Endothelial cell of umbilical vein (primary cell): ENCODE data around the gene MARF1. TPM values are rescaled to one million over a fixed set of nuclear protein-coding genes. Genes with fewer than 3 reads are reported as not detected.

ENCODE experiments used
- BruUV-seq: library from RNA; stranded (reverse); fragments of 400-500 nt; replicated peaks from 2 replicates; lab custom pipeline; 2021; lab: Mats Ljungman, UMichigan
- CTCF ChIA-PET: fragments of 300-600, 350-600 bp; sonication (Branson Sonifier 250); formaldehyde crosslinking; loops from one replicate; lab custom pipeline; 2021; ENCODE audit warnings: antibody characterized with exemption, inconsistent platforms; lab: Charles Lee
- POLR2A ChIA-PET: fragments of 300-600, 350-600 bp; sonication (Branson Sonifier 250); formaldehyde crosslinking; loops from one replicate; lab custom pipeline; 2021; ENCODE audit warnings: antibody characterized with exemption, inconsistent platforms; lab: Charles Lee
- DNase-seq: peaks from one replicate; pipeline ENCODE4 v3.0.0-alpha.2; 2011; ENCODE audit warnings: low read depth, low spot score
- FAIRE-seq: peaks from 2 replicates; lab custom pipeline; 2011; peaks lifted over from hg19 to GRCh38; lab: Jason Lieb, UNC
- H2AFZ ChIP-seq: 2 replicates; pipeline ENCODE4 v1.6.0; 2012; ENCODE audit warnings: low read depth, low read length, control low read depth, inconsistent platforms
- H3K27ac ChIP-seq: 2 replicates; pipeline ENCODE4 v1.5.1; 2011; ENCODE audit warnings: low read depth, mild to moderate bottlenecking, control low read depth, low read length, moderate library complexity; ENCODE audit not compliant: insufficient read depth
- H3K27me3 ChIP-seq, 2 experiments: 2 replicates each; pipeline versions ENCODE4 v1.6.0 to v1.6.1; 2011; ENCODE audit warnings: low read length in 2 of 2, mixed read lengths in 1 of 2; ENCODE audit not compliant: control insufficient read depth in 2 of 2, insufficient read depth in 2 of 2
- H3K36me3 ChIP-seq, 2 experiments: 2 replicates in 1 of 2; 3 replicates in 1 of 2; pipeline ENCODE4 v1.5.1; 2011; ENCODE audit warnings: low read length in 2 of 2, mild to moderate bottlenecking in 1 of 2, moderate library complexity in 1 of 2; ENCODE audit not compliant: control insufficient read depth in 2 of 2, insufficient read depth in 2 of 2; ENCODE audit errors: extremely low read depth in 1 of 2
- H3K4me1 ChIP-seq: 3 replicates; pipeline ENCODE4 v1.5.1; 2011; ENCODE audit warnings: mild to moderate bottlenecking, low read length; ENCODE audit not compliant: control insufficient read depth, insufficient read depth; ENCODE audit errors: extremely low read depth
- H3K4me2 ChIP-seq: 2 replicates; pipeline ENCODE4 v1.6.1; 2011; ENCODE audit warnings: low read length, control low read depth, mixed read lengths; ENCODE audit not compliant: insufficient read depth
- H3K4me3 ChIP-seq, 3 experiments: fragments of 200-600 bp in 1 of 3; sonication (generic), shearing (Covaris generic) in 1 of 3; replicated peaks in 1 of 3; 2 replicates each; pipeline ENCODE4 v1.5.1; 2011 to 2016; ENCODE audit warnings: control low read depth in 3 of 3, low read length in 3 of 3, mild to moderate bottlenecking in 2 of 3, inconsistent platforms in 1 of 3, low read depth in 1 of 3, moderate library complexity in 1 of 3; ENCODE audit not compliant: insufficient read depth in 1 of 3
- H3K79me2 ChIP-seq: 2 replicates; pipeline ENCODE4 v1.6.0; 2012; ENCODE audit warnings: low read length, inconsistent platforms; ENCODE audit not compliant: control insufficient read depth, insufficient read depth
- H3K9ac ChIP-seq: replicated peaks from 2 replicates; pipeline ENCODE3; 2011; ENCODE audit warnings: low read length, control low read depth; ENCODE audit not compliant: insufficient read depth; ENCODE audit errors: extremely low read depth
- H3K9me1 ChIP-seq: replicated peaks from 3 replicates; pipeline ENCODE4 v1.6.0; 2011; ENCODE audit warnings: mild to moderate bottlenecking, low read length; ENCODE audit not compliant: control insufficient read depth, insufficient read depth; ENCODE audit errors: extremely low read depth
- H3K9me3 ChIP-seq: replicated peaks from 2 replicates; pipeline ENCODE4 v1.5.1; 2012; ENCODE audit warnings: low read length, inconsistent platforms; ENCODE audit not compliant: control insufficient read depth, insufficient read depth
- H4K20me1 ChIP-seq: replicated peaks from 2 replicates; pipeline ENCODE3; 2011; ENCODE audit warnings: mild to moderate bottlenecking, low read length; ENCODE audit not compliant: control insufficient read depth, insufficient read depth; ENCODE audit errors: extremely low read depth
- EZH2 ChIP-seq: IDR thresholded peaks from 2 replicates; pipeline ENCODE4 v1.6.1; 2012; ENCODE audit warnings: borderline replicate concordance, low read depth, mild to moderate bottlenecking, moderate library complexity, low read length, inconsistent platforms; ENCODE audit not compliant: severe bottlenecking
- FOS ChIP-seq: IDR thresholded peaks from 2 replicates; pipeline ENCODE4 v1.6.1; 2011; ENCODE audit warnings: mild to moderate bottlenecking, low read length, moderate library complexity, borderline replicate concordance; ENCODE audit not compliant: insufficient read depth
- GATA2 ChIP-seq: IDR thresholded peaks from 2 replicates; pipeline ENCODE4 v1.7.0; 2011; ENCODE audit warnings: low read depth, mild to moderate bottlenecking, moderate library complexity, mixed read lengths, low read length; ENCODE audit not compliant: insufficient read length, insufficient read depth
- JUN ChIP-seq: IDR thresholded peaks from 2 replicates; pipeline ENCODE4 v1.6.1; 2011; ENCODE audit warnings: borderline replicate concordance, low read depth; ENCODE audit not compliant: insufficient read length, insufficient read depth
- MAX ChIP-seq: IDR thresholded peaks from 2 replicates; pipeline ENCODE4 v1.6.1; 2011; ENCODE audit not compliant: insufficient read depth, insufficient read length
- MYC ChIP-seq: IDR thresholded peaks from one replicate; pipeline ENCODE4 v1.6.1; 2011; ENCODE audit warnings: mild to moderate bottlenecking, low read depth, low read length
- POLR2A ChIP-seq: IDR thresholded peaks from 2 replicates; pipeline ENCODE4 v1.6.1; 2012; ENCODE audit warnings: low read depth, mild to moderate bottlenecking, control low read depth, low read length
- POLR2AphosphoS5 ChIP-seq: IDR thresholded peaks from 2 replicates; pipeline ENCODE4 v1.6.1; 2012; ENCODE audit warnings: low read depth, mild to moderate bottlenecking, control low read depth, low read length, moderate library complexity; ENCODE audit not compliant: insufficient read depth
- dilution Hi-C: fragments of 300-500 bp; cut with MboI; formaldehyde crosslinking; loops from one replicate; pipeline ENCODE4 v1.15.0; 2019; ENCODE audit warnings: low sequenced_read_pairs; ENCODE audit not compliant: extremely low pct_ligation_motif_present
- intact Hi-C: fragments of 100-400 bp; cut with micrococcal nuclease; formaldehyde crosslinking; loops from one replicate; pipeline ENCODE4 v1.10.0; 2022
- polyA plus RNA-seq, 4 experiments: library from polyadenylated mRNA; depleted of rRNA in 3 of 4; stranded (reverse) in 3 of 4; unstranded in 1 of 4; fragments of >200 nt; gene quantifications; 2 replicates each; pipeline versions ENCODE4 v1.2.1 to v1.2.3, GENCODE V29; 2011 to 2012; ENCODE audit warnings: missing spikeins in 1 of 4
- total RNA-seq: library from RNA; stranded (reverse); gene quantifications from 2 replicates; pipeline ENCODE4 v1.2.3, GENCODE V29; 2021
- TF ChIP-seq, protein P1 (sequence below), 2 donors: IDR thresholded peaks; 1 replicate in 1 of 2; 2 replicates in 1 of 2; pipeline ENCODE4 v1.5.1; 2011; ENCODE audit warnings: low read length in 2 of 2, mild to moderate bottlenecking in 2 of 2, moderate library complexity in 2 of 2, control low read depth in 1 of 2, inconsistent platforms in 1 of 2, low read depth in 1 of 2; ENCODE audit not compliant: insufficient read depth in 1 of 2; ENCODE audit errors: extremely low read depth in 1 of 2

The MARF1 gene
- total and polyA plus RNA-seq, 2 donors (not counting 3 experiments of a cell fraction or from before 2014, with no cell fraction given): 14.6 to 58.5 TPM

DNA sequence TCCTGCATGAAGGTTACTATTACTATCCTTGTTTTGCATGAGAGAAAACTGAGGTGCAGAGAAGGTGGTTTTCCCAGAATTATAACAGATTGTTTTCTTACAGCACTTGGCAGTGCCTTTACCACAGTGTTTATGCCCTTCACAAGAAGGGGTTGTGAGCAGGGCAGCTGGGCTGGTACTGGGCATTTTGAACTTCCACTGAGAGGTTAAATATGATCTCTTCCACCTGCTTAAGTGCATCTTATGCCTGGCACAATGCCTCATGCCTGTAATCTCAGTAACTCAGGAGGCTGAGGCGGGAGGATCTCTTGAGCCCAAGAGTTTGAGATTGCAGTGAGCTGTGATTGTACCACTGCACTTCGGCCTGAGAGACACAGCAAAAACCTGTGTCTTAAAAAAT, 43.3 kb upstream of the MARF1 start:
- H3K36me3 ChIP-seq: peaks cover 12 to 22% of the 10 kb centered on the region in 2 experiments
- BruUV-seq: no TSS peak
- intact Hi-C loops: no loop called here
- POLR2A ChIA-PET: no interaction called here
- no peaks in the 10 kb centered on the region for H3K27me3 ChIP-seq
- no peak overlapping the region for H3K27ac ChIP-seq
- no peak overlapping the region for H3K4me3 ChIP-seq
- peaks cover 9% of the 10 kb centered on the region for H3K79me2 ChIP-seq
- TF ChIP-seq, protein P1, sequence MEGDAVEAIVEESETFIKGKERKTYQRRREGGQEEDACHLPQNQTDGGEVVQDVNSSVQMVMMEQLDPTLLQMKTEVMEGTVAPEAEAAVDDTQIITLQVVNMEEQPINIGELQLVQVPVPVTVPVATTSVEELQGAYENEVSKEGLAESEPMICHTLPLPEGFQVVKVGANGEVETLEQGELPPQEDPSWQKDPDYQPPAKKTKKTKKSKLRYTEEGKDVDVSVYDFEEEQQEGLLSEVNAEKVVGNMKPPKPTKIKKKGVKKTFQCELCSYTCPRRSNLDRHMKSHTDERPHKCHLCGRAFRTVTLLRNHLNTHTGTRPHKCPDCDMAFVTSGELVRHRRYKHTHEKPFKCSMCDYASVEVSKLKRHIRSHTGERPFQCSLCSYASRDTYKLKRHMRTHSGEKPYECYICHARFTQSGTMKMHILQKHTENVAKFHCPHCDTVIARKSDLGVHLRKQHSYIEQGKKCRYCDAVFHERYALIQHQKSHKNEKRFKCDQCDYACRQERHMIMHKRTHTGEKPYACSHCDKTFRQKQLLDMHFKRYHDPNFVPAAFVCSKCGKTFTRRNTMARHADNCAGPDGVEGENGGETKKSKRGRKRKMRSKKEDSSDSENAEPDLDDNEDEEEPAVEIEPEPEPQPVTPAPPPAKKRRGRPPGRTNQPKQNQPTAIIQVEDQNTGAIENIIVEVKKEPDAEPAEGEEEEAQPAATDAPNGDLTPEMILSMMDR (IDR thresholded peaks at IDR 0.05; ENCODE audit: extremely low read depth in 1 of 2, insufficient read depth in 1 of 2, low read depth in 1 of 2, low read length in 2 of 2): no peak
- TF ChIP-seq POLR2A (no peak), EZH2 (no peak), JUN (no peak), FOS (no peak), MAX (no peak), MYC (no peak), POLR2AphosphoS5 (no peak), GATA2 (no peak)
- peaks cover 5% of the 10 kb centered on the region for H3K4me1 ChIP-seq
- dilution Hi-C loops: no loop called here
- H2AFZ ChIP-seq: no peak overlapping the region
- H3K9ac ChIP-seq: no peak overlapping the region
- no peak overlapping the region for H3K4me2 ChIP-seq
- H4K20me1 ChIP-seq: no peaks in the 10 kb centered on the region
- no peaks in the 10 kb centered on the region for H3K9me1 ChIP-seq
- CTCF ChIA-PET: no interaction called here
- FAIRE-seq: no peak
- no peak for DNase-seq
- H3K9me3 ChIP-seq: no peaks in the 10 kb centered on the region
